A172 (cell line): Measurements from ENCODE around the gene NACC2. TPM values are rescaled to one million over a fixed set of nuclear protein-coding genes. Genes with fewer than 3 reads are reported as not detected.
A peak's percentile ranks its signal among the peaks of the same experiment; 100 is the strongest.
"Not testable (repeated sequence)": the region's sequence is repeated elsewhere in the genome, so short reads cannot be mapped to it uniquely, and the experiment has no call there.

ENCODE experiments used
- DNase-seq: peaks from one replicate; pipeline ENCODE4 v3.0.0-alpha.2; 2015; ENCODE audit warnings: low spot score
- total RNA-seq: library from RNA; depleted of rRNA; stranded (reverse); fragments of >200 nt; shearing (Covaris generic); gene quantifications from 2 replicates; pipeline ENCODE4 v1.2.3, GENCODE V29; 2014

The NACC2 gene
- total RNA-seq, 1 experiment from 2014 or later, result 41.6 TPM

DNA sequence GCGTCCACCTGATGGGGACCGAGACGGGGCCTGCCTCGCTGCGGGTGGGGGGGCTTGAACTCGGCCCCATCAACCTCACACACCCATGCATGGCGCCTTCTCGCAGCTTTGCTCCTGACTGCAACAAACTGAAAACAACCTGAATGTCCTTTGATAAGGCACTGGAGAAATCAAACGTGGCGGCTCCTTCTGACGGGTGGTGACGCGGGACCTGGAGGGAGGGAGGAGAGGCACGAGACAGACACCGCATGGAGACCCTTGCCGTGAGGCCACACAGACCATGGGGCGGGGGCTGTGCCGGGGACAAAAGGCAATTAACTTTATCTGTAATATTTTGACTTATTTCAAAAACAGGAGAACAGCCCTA lies 48.6 kb downstream of the NACC2 start:
- no peak for DNase-seq

DNA sequence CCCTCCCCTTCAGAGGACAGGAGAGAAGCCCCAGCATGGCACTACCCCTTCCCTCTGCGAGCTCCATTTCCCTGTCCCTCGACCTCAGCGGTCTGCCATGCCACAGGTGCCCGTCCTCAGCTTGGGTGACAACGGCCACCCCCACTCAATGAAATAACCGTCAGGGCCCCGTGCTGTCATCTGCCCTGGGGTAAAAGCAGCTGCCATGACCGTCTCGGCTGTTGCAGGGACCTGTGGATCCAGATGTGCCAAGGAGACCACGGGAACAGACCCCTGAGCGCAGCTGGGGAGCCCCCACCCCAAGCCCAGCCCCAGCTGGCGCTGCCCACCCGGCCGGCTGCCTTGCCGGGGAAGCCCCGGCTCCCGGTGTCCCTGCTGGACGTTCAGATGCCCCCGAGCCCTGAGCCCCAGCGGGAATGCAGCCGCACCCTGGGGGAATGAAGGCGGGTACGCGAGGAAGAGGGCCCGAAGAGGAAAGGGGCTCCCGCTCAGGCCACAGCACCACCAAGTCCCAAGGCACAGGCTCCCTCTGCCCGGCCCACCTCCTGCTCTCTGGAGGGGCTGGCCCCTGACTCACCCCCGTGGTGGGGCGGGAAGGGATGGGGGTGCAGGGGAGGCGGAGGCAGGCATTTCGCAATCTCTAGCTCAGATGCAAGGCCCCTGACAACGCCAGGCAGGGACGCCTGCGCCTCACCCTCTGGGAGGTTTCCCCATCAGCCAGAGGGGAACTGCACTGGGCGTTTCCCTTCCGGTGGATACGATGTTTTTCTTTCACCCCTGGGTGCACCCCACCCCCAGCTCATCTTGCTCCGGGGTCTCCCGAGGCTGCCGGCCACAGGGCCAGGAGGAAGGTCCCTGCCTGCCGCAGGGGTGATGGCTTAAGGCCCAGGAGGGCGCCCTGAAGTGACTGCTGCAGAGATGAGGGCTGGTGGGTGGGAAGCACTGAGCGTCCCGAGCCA lies 49.2 kb downstream of the NACC2 start:
- no peak for DNase-seq

DNA sequence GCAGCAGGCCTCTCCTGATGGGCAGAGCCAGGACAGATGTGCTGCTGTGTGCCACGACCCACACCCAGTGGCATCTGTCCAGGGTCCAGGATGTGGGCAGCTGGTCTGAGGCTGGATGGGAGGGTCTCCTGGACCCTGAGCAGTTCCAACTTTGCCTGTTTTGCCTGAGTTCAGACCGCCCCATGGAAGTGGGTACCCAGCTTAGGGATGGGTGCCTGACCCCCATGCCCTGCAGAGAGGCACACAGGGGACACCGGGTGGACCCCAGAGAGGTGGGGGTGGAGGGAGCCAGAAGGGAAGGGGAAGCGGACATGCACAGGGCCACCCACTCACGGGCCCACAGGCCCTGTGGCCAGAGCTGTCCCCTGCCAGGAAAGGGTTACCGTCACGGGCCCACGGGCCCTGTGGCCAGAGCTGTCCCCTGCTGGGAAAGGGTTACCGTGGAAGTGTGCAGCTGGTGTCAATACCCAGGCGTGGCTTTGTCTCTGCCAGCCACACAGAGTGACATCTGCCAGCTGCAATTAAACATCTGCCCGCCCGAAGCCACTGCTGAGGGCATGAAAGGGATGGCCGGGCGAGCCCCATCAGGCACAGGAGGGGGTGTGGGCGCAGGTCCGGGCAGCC lies 50.0 kb downstream of the NACC2 start:
- DNase-seq, result no peak

DNA sequence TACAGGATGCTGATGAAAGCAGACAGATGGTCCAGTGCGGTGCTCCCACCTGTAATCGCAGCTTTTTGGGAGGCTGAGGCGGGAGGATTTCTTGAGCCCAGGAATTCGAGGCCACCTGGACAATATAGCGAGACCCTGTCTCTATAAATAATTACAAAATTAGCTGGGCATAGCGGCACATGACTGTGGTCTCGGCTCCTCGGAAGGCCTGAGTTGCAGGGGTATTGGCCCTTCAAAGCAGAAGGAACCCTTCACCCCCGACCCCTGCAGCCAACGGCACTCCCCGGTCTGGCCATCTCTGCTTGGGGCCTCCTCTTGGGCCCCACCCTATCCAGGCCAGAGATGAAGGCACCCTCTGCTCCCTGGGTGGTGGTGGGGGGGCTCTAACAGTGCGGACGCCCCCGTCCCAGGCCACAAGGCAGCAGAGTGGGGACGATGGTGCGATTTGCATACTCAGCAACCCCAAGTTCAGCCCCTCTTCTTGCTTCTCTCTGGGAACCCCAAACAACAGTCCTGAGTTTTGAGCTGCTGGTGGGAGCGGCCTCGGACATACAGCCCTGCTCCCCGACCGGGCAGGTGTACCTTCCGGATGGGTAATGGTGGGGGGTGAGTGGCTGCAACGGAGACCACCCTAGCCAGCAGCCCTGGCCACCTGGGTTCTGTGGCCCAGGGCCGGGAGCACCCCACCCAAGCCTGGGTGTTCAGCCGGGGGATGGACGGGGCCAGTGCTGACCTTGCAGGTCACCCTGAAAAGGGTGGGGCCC lies 50.7 kb downstream of the NACC2 start:
- DNase-seq, result no peak

DNA sequence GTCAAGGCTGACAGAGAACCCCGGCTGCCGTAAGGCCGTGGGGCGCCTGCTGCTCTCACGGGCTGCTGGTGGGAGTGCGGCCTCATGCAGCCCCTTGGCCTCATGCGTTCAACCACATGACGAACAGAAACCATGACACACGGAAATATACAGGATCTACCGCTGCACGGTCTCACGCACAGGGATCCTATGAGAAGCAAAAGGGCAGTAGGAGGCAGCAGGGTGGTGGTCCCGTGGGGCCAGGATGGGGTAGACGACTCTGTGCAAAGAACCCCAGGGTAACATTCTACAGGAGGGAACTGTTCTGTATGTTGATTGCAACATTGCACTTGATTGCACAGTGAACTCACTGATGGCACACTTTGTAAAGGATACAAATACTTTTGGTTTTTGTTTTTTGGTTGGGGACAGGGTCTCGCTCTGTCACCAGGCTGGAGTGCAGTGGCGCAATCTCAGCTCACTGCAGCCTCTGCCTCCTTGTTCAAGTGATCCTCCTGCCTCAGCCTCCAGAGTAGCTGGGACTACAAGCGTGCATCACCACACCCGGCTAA lies 51.6 kb downstream of the NACC2 start:
- DNase-seq, result no peak

DNA sequence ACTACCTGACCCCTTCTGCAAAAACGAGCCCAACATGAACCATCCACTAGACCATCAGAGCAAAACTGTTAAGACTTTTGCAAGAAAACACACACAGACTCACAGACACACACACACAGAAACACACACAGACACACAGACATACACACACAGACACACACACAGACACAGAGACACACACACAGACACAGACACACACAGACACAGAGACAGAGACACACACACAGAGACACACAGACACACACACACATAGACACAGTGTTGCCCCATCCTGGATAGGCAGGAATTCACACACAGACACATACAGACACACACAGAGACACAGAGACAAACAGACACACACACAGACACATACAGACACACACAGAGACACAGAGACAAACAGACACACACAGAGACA lies 52.5 kb downstream of the NACC2 start:
- no peak for DNase-seq

DNA sequence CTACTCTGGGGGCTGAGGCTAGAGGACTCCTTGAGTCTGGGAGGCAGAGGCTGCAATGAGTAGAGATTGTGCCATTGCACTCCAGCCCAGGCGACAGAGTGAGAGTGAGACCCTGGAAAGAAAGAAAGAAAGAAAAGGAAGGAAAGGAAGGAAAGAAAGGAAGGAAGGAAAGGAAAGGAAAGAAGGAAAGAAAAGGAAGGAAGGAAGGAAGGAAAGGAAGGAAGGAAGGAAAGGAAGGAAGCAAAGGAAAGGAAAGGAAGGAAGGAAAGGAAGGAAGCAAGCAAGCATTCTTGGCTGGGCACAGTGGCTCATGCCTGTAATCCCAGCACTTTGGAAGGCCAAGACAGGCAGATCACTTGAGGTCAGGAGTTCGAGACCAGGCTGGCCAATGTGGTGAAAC lies 54.2 kb downstream of the NACC2 start:
- not testable (repeated sequence) for DNase-seq

DNA sequence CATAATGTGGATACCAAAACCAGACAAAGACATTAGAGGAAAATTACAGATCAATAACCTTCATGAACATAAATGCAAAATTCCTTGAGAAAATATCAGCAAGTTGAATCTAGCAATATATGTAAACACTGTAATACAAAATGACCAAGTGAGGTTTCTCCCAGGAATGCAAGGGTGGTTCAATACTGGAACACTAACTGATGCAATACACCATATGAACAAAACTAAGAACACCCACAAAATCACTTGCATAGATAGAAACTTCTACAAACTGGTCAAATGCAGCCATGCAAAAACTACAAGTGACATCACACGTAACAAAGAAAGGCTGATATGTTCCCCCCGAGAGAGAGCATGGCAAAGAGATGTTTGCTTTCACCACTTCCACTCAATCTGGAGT lies 55.6 kb downstream of the NACC2 start:
- DNase-seq, result no peak

DNA sequence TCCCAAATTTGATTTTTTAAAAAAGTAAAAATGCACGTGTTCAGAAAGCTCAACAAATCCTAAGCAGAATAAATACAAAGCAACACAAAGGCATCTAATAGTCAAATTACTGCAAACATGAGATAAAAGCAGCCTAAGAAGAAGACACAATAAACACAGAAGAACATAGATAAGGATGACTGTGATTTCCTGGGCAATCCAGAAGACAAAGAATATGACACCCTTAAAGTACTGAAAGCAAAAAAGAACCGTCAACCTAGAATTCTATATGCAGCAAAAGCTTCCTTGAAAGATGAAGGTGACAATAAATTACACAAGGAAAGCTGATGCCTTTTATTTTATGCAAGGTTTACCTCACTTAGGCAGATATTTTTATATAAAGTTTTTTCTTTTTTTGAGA lies 58.2 kb downstream of the NACC2 start:
- DNase-seq, result no peak

DNA sequence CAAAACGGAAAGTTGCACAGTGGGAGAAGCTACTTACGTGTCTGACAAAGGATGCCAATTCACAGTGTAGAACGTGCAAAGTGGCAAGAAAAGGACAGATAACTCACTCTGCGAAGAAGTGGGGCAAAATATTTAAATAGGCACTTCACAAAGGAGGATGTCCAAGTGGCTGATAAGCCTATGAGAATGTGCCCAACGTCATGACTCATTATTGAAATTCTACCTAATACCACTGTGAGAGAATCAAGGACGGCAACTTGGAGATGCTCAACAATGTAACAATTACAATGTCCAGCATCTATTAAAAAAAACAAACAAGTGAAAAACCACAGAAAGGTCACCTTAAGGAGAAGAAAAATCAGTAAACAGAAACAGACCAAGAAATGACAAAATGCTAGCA lies 59.0 kb downstream of the NACC2 start:
- DNase-seq, result peak; percentile 27

DNA sequence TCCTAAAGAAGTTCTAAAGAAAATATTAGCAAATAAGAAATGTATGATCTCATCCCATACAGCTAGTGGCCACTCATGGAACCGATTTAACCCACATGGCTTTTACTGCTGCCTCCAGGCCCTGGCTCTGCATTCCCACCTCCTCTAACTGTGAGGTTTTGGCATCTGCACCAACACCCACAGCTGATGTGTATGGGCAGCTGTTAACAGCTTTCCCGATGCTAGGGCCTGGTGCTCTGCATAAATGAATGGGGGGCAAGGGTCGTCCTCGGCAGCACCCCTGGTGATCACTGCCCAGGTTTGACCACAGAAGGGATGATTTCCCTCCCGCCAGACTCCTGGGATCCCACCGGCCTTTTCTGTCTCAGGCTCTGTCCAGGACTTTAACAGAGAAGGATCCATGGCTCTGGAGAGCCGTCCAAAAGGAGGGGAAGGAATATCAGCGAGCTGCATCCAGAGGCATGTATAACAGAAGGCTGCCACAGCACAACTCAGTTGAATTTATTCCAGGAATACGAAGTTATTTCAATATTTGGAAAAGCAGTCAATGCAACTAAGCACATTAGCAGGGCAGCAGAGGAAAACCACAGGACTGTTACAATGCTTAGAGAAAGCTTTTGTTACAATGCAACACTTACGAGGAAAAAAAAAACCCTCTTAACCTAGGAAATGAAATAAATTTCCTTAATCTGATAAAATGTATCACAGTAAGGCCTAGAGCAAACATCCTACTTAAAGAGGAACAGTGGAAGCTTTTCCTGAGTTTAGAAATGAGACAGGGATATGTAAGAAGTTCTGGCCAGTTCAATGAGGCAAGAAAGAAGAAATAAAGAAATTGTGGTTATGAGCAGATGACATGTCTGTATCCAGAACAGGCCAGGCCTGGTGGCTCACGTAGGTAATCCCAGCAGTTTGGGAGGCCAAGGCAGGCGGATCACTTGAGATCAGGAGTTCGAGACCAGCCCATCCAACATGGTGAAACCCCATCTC lies 63.1 kb downstream of the NACC2 start:
- DNase-seq, result no peak

DNA sequence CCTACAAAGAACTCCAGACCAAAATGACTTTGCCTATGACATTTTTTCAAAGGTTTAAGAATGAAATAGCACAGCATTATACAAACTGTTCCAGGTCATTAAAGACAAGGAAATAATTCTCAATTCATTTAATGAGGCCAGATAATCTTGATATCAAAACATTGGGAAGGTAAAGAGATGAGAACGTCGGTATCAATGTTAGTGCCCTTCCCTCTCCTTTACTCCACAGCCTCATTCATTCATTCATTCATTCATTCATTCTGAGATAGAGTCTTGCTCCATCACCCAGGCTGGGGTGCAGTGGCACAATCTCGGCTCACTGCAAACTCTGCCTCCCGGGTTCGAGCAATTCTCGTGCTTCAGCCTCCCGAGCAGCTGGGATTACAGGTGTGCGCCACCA lies 64.0 kb downstream of the NACC2 start:
- no peak for DNase-seq

DNA sequence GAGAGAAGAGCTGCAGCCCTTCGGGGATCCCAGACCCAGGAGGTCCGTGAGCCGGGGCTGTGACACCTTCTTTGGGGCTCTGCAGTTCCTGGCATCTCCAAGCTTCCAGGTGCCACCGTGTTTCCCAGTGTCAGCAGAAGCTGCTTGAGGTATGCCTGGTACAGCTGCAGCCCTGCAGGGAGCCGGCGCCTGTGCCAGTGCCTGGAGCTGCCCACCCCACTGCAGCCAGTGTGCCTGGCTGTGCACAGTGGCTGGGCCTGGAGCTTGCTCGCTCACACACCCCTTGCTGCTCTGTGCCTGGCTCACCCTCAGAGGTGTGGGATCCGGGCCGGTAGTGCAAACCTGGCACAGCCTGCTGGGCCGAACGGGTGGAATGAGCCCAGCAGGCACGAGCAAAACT lies 65.5 kb downstream of the NACC2 start:
- no peak for DNase-seq

DNA sequence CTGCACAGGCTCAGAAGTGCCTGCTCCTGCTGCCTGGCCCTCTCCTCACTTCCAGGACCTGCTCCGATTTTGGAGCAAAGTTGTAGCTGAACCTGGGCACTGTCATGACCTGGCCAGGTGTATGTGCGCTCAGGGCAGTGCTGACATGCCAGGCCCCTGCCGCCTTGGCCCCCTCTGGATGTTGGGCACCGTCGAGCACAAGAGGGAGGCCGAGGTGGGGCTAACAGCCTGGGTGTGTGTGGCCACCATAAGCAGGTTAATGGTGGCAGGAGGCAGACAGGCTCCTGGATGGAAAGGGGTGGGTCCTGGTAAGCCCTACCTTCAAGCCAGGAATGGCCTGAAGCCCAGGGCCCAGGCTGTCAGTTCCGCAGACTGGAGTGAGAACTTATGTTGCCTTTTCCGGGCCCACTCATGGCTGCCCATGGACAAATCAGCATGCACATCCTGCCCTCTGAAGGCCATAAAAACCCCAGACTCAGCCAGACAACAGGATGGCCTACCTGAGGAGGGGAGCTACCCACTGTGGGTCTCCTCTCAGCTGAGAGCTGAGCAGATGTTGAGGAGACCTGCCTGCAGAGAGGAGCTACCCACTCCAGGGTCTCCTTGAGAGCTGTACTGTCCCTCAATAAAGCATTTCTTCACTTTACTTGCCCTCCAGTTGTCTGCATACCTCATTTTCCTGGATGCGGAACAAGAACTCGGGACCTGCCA lies 66.2 kb downstream of the NACC2 start:
- DNase-seq, result no peak

DNA sequence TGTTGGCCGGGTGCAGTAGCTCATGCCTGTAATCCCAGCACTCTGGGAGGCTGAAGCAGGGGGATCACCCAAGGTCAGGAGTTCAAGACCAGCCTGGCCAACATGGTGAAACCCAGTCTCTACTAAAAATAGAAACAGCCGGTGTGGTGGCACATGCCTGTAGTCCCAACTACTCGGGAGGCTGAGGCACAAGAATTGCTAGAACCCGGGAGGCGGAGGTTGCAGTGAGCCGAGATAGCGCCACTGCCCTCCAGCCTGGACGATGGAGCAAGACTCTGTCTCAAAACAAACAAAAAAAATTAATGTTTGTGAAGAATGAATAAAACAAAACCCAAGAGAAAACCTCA lies 68.2 kb downstream of the NACC2 start:
- not testable (repeated sequence) for DNase-seq

DNA sequence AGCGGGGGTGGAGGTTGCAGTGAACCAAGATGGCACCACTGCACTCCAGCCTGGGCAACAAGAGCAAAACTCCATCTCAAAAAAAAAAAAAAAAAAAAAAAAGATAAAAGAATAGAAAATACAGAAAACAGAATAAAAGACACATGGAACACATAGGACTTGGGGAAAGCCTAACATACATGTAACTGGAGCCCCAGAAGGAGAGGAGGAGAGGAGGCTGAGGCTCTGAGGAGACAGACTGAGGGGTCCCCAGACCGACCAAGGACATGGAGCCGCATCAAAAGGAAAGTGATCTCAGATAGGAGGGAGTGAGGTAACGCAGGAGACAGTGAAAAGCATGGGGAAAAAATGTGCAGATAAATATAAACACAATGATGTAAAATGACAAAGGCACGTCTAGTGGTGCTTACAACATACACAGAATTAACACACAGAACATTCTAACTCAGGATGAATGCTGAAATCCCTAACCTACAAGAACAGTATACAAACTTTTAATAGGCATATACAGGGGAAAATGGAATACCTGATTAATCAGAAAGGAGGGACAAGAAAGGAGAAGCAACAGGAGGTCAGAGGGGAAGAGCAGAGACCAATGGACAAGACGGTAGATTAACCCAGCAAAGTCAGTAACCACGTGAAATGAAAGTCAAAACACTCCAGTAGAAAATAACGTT lies 68.7 kb downstream of the NACC2 start:
- no peak for DNase-seq

DNA sequence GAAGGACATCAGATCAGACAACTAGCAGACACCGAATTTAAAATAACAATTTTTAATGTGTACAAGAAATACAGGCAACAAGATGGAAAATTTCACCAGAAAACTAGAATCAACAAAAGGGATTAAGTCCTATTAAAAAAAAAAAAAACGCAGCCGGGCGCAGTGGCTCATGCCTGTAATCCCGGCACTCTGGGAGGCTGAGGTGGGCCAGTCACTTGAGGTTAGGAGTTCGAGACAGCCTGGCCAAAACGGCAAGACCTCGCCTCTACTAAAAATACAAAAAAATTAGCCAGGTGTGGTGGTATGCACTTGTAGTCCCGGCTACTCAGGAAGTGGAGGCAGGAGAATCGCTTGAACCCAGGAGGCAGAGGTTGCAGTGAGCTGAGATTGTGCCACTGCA lies 69.6 kb downstream of the NACC2 start:
- no peak for DNase-seq

DNA sequence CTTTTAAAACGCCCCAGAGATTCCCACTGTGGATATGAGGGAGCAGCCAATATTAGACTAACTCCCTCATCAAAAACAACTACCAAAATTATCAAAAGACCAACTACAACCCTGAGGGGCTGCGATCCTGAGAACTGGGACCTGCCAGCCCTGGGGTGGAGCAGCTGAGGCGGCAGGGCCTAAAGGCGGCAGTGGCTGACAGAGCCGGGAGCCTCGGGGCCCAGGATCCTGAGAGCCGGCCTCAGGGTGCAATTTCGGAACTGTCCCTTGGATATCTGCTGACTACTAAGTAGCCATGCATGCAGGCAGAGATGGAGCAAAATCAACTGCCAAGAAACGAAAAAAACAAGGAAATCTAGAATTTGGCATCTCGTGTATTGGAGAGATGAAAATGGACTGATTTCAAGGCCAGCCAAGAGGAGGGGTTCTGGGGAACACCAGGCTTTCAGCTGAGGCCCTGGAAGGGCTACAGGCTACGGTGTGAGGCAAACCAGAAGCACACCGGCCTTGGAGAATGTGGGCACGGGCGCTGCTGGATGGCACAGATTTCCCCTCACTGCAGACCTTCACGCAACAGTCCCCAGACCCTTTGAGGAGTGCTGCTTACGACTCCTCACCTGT lies 70.3 kb downstream of the NACC2 start:
- DNase-seq, result no peak

DNA sequence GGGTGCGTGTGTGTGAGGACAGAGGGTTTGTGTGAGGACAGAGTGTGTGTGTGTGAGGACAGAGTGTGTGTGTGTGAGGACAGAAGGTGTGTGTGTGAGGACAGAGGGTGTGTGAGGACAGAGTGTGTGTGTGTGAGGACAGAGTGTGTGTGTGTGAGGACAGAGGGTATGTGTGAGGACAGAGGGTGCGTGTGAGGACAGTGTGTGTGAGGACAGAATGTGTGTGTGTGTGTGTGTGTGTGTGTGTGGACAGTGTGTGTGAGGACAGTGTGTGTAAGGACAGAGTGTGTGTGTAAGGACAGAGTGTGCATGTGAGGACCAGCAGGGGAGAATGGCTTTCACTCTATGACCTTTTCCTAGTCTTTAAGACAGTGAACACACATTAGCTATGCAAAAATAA lies 70.8 kb downstream of the NACC2 start:
- DNase-seq, result no peak
